HepG2 (cell line): ENCODE results near the gene HOXA6. TPM values are rescaled to one million over a fixed set of nuclear protein-coding genes. Genes with fewer than 3 reads are reported as not detected.

Experiments
- ARID2 ChIP-seq: sonication (generic); formaldehyde crosslinking; IDR thresholded peaks from 2 replicates; pipeline ENCODE4 v1.8.1; 2022; ENCODE audit warnings: mild to moderate bottlenecking, missing genetic modification reagents, borderline replicate concordance
- ATAD3A ChIP-seq: sonication (generic); formaldehyde crosslinking; IDR thresholded peaks from 2 replicates; pipeline ENCODE4 v1.4.0; 2020; ENCODE audit warnings: missing genetic modification reagents
- HES4 ChIP-seq: sonication (generic); formaldehyde crosslinking; IDR thresholded peaks from 2 replicates; pipeline ENCODE4 v1.9.0; 2021; ENCODE audit warnings: mild to moderate bottlenecking, missing genetic modification reagents, borderline replicate concordance
- HMG20B ChIP-seq: conservative IDR thresholded peaks from 2 replicates; pipeline ENCODE4 v1.6.1; 2016; ENCODE audit warnings: missing genetic modification reagents, missing compliant biosample characterization
- KDM5A ChIP-seq: fragments of 200-600 bp; sonication (generic); IDR thresholded peaks from 2 replicates; pipeline ENCODE4 v1.7.0; 2018; ENCODE audit warnings: antibody characterized with exemption, mild to moderate bottlenecking, low read length, borderline replicate concordance
- MNT ChIP-seq: fragments of 450-650 bp; IDR thresholded peaks from 2 replicates; pipeline ENCODE4 v1.6.1; 2016
- NFE2 ChIP-seq: sonication (generic); formaldehyde crosslinking; IDR thresholded peaks from 2 replicates; pipeline ENCODE4 v1.4.0; 2020; ENCODE audit warnings: missing genetic modification reagents
- PCBP1 ChIP-seq: fragments of 200-400 bp; formaldehyde crosslinking; IDR thresholded peaks from 2 replicates; pipeline ENCODE4 v1.6.1; 2017; ENCODE audit warnings: mild to moderate bottlenecking, low read depth, low read length, borderline replicate concordance
- PHF8 ChIP-seq: sonication (generic); formaldehyde crosslinking; IDR thresholded peaks from 2 replicates; pipeline ENCODE4 v1.5.0; 2020; ENCODE audit warnings: missing genetic modification reagents
- REPIN1 ChIP-seq: sonication (generic); formaldehyde crosslinking; IDR thresholded peaks from 2 replicates; pipeline ENCODE4 v1.8.0; 2022; ENCODE audit warnings: missing genetic modification reagents, low read depth, mild to moderate bottlenecking, borderline replicate concordance
- ZBTB49 ChIP-seq: sonication (generic); formaldehyde crosslinking; IDR thresholded peaks from 2 replicates; pipeline ENCODE4 v1.4.0; 2020; ENCODE audit warnings: missing genetic modification reagents, borderline replicate concordance
- ZNF205 ChIP-seq: IDR thresholded peaks from 2 replicates; pipeline ENCODE4 v1.6.1; 2018; ENCODE audit warnings: missing biosample characterization, missing genetic modification reagents
- ZNF710 ChIP-seq: sonication (generic); formaldehyde crosslinking; IDR thresholded peaks from 2 replicates; pipeline ENCODE4 v1.5.0; 2020; ENCODE audit warnings: mild to moderate bottlenecking, missing genetic modification reagents, borderline replicate concordance
- polyA plus RNA-seq, 8 experiments: library from polyadenylated mRNA; depleted of rRNA in 3 of 8; stranded (reverse) in 7 of 8; unstranded in 1 of 8; fragments of >200 nt; fragmentation: Illumina TruSeq in 4 of 8; extraction: Trizol in 4 of 8; gene quantifications; 2 replicates each; pipeline versions ENCODE4 v1.2.1 to v1.2.3, GENCODE V29; 2011 to 2016; ENCODE audit warnings: low read depth in 4 of 8, missing spikeins in 1 of 8, mixed read lengths in 1 of 8; ENCODE audit not compliant: insufficient read depth in 1 of 8
- total RNA-seq, 5 experiments: library from RNA; depleted of rRNA; stranded (reverse); fragments of >200 nt; fragmentation: Illumina TruSeq; extraction: Trizol; gene quantifications; 2 replicates each; pipeline ENCODE4 v1.2.3, GENCODE V29; 2016; ENCODE audit warnings: low read depth in 1 of 5
- TF ChIP-seq, protein P1 (sequence below): sonication (generic); formaldehyde crosslinking; IDR thresholded peaks from 2 replicates; pipeline ENCODE4 v1.5.1; 2020; ENCODE audit warnings: mild to moderate bottlenecking, missing genetic modification reagents, moderate library complexity

HOXA6 gene
- total and polyA plus RNA-seq, 2 of the 13 experiments (the other 11 are each of a cell fraction or from before 2014, with no cell fraction given) = 1.3 to 1.5 TPM

- TF ChIP-seq ZBTB49 (no peak), PHF8 (CRISPR knock-in tag) (0 out of 2 replicates have a peak, but pooled peaks have one; percentile 8), ZNF205 (CRISPR knock-in tag) (peak; percentile 77; the same call in 1 of the 2 replicates), ATAD3A (CRISPR knock-in tag) (no peak), HMG20B (CRISPR knock-in tag) (no peak), ARID2 (CRISPR knock-in tag) (no peak), PCBP1 (no peak), NFE2 (CRISPR knock-in tag) (no peak), REPIN1 (CRISPR knock-in tag) (no peak), KDM5A (no peak), ZNF710 (CRISPR knock-in tag) (0 out of 2 replicates have a peak, but pooled peaks have one; percentile 17), HES4 (CRISPR knock-in tag) (no peak), MNT (no peak)
- TF ChIP-seq, protein P1, sequence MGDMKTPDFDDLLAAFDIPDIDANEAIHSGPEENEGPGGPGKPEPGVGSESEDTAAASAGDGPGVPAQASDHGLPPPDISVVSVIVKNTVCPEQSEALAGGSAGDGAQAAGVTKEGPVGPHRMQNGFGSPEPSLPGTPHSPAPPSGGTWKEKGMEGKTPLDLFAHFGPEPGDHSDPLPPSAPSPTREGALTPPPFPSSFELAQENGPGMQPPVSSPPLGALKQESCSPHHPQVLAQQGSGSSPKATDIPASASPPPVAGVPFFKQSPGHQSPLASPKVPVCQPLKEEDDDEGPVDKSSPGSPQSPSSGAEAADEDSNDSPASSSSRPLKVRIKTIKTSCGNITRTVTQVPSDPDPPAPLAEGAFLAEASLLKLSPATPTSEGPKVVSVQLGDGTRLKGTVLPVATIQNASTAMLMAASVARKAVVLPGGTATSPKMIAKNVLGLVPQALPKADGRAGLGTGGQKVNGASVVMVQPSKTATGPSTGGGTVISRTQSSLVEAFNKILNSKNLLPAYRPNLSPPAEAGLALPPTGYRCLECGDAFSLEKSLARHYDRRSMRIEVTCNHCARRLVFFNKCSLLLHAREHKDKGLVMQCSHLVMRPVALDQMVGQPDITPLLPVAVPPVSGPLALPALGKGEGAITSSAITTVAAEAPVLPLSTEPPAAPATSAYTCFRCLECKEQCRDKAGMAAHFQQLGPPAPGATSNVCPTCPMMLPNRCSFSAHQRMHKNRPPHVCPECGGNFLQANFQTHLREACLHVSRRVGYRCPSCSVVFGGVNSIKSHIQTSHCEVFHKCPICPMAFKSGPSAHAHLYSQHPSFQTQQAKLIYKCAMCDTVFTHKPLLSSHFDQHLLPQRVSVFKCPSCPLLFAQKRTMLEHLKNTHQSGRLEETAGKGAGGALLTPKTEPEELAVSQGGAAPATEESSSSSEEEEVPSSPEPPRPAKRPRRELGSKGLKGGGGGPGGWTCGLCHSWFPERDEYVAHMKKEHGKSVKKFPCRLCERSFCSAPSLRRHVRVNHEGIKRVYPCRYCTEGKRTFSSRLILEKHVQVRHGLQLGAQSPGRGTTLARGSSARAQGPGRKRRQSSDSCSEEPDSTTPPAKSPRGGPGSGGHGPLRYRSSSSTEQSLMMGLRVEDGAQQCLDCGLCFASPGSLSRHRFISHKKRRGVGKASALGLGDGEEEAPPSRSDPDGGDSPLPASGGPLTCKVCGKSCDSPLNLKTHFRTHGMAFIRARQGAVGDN (CRISPR knock-in tag) = peak; percentile 45; the same call in 1 of the 2 replicates
These were observed 1.4 kb upstream of the HOXA6 start (continued) for GRCh38 chr7:27148756-27149641.
